ENCODE measurements around the gene TAF4B. TPM values are rescaled to one million over a fixed set of nuclear protein-coding genes. Genes with fewer than 3 reads are reported as not detected.
"Not testable (repeated sequence)": the region's sequence is repeated elsewhere in the genome, so short reads cannot be mapped to it uniquely, and the experiment has no call there.

Gene TAF4B
- total and polyA plus RNA-seq, 9 of the 15 experiments (the other 6 are each of a cell fraction or from before 2014, with no cell fraction given), result 4.5 to 25.3 (median 20.5) TPM

GRCh38 chr18:26378701-26379100 is 152.5 kb downstream of the TAF4B start (continued):
- TF ChIP-seq MGA (IDR thresholded peaks at IDR 0.05) (no peak), IRF2 (CRISPR knock-in tag; IDR thresholded peaks at IDR 0.05) (no peak), SREBF2 (CRISPR knock-in tag; IDR thresholded peaks at IDR 0.05) (no peak), MAFF (IDR thresholded peaks at IDR 0.05; ENCODE audit: low read length) (no peak), CEBPZ (IDR thresholded peaks at IDR 0.05; ENCODE audit: borderline replicate concordance, low read depth, low read length) (no peak), GATAD2A (IDR thresholded peaks at IDR 0.05) (no peak), CHD1 (IDR thresholded peaks at IDR 0.05; ENCODE audit: low read length) (no peak)

- BruUV-seq (replicated peaks); H3K79me2 ChIP-seq (ENCODE audit: control insufficient read depth, insufficient read depth, low read length); H3K27me3 ChIP-seq (ENCODE audit: control insufficient read depth in 2 of 2, insufficient read depth in 2 of 2, low read length in 2 of 2); H3K9me1 ChIP-seq (ENCODE audit: control insufficient read depth, insufficient read depth, low read length); H4K20me1 ChIP-seq (replicated peaks; ENCODE audit: control insufficient read depth, insufficient read depth, low read length); H3K9me3 ChIP-seq (replicated peaks; ENCODE audit: control insufficient read depth, insufficient read depth, low read depth, low read length); H3K9ac ChIP-seq (ENCODE audit: insufficient read depth in 1 of 2, low read depth in 2 of 2, low read length in 2 of 2); H3K4me2 ChIP-seq (ENCODE audit: insufficient read depth, low read length); H3K4me1 ChIP-seq (replicated peaks in 1 of 2; ENCODE audit: control insufficient read depth in 2 of 2, insufficient read depth in 2 of 2, low read length in 2 of 2); intact Hi-C loops (cut with micrococcal nuclease); FAIRE-seq; in situ Hi-C loops (cut with MboI); H3K27ac ChIP-seq (ENCODE audit: extremely low read depth, low read depth, low read length); H2AFZ ChIP-seq (ENCODE audit: low read depth, low read length); ATAC-seq; H3K4me3 ChIP-seq; DNase-seq (ENCODE audit: extremely low read depth in 1 of 4, low spot score in 3 of 4); H3K36me3 ChIP-seq (ENCODE audit: control insufficient read depth, insufficient read depth, low read length): not testable (repeated sequence)
- 94% methylated on average over 8 of the region's 8 CpGs for WGBS (ENCODE audit: insufficient coverage, low coverage, missing lambda C conversion rate)
- ChIA-PET CTCF (ENCODE audit: low intra/inter-chr PET ratio) (interaction anchor here (0.6 kb wide), 1 partner anchor 441 kb away, joined by 3 read pairs; no protein-coding TSS in a partner anchor), POLR2A (interaction anchor here (1.1 kb wide), 1 partner anchor 10 kb away, joined by 4 read pairs; no protein-coding TSS in a partner anchor)
These were observed 155.3 kb downstream of the TAF4B start for GRCh38 chr18:26381555-26381954.
